ENCODE results near the gene UHRF1. TPM values are rescaled to one million over a fixed set of nuclear protein-coding genes. Genes with fewer than 3 reads are reported as not detected.

The UHRF1 gene
- polyA plus RNA-seq, 4 donors: 30.1 to 36.6 (median 34.3) TPM

Other genes with a start within 250 kb of the UHRF1 start
- gene MYDGF, start 239.2 kb upstream of the UHRF1 start, polyA plus RNA-seq (ENCODE audit: insufficient read length in 4 of 4): 10 to 100 TPM; 61.8 to 99.4 (median 69.1) TPM
- gene DPP9, start 185.7 kb upstream of the UHRF1 start, polyA plus RNA-seq (ENCODE audit: insufficient read length in 4 of 4): 10 to 100 TPM; 16.4 to 25.5 (median 21.9) TPM
- gene FEM1A, start 117.8 kb upstream of the UHRF1 start, polyA plus RNA-seq (ENCODE audit: insufficient read length in 4 of 4): 1 to 10 TPM; 1.4 to 2.1 (median 1.7) TPM
- 1 to 10 TPM; 5.6 to 8.1 (median 6.6) TPM for gene TICAM1, start 77.8 kb upstream of the UHRF1 start, polyA plus RNA-seq (ENCODE audit: insufficient read length in 4 of 4)
- 10 to 100 TPM; 42.9 to 56.5 (median 45.0) TPM for gene PLIN3, start 41.8 kb upstream of the UHRF1 start, polyA plus RNA-seq (ENCODE audit: insufficient read length in 4 of 4)
- under 1 TPM in 1 of 4 donors, not detected in 3; 0.04 TPM for gene ARRDC5, start 6.6 kb upstream of the UHRF1 start, polyA plus RNA-seq (ENCODE audit: insufficient read length in 4 of 4)
- gene KDM4B, start 59.6 kb downstream of the UHRF1 start, polyA plus RNA-seq (ENCODE audit: insufficient read length in 4 of 4): 10 to 100 TPM; 19.8 to 29.5 (median 20.5) TPM

Measured in right renal pelvis (tissue), 4 donors.